HG03571 (cell line): ENCODE measurements around the gene CDX1.

Experiments
- ATAC-seq: cut with Tn5 transposase; IDR thresholded peaks from one replicate; pipeline ENCODE4 v1.9.1; 2021; ENCODE audit not compliant: unreplicated experiment

Gene CDX1

DNA sequence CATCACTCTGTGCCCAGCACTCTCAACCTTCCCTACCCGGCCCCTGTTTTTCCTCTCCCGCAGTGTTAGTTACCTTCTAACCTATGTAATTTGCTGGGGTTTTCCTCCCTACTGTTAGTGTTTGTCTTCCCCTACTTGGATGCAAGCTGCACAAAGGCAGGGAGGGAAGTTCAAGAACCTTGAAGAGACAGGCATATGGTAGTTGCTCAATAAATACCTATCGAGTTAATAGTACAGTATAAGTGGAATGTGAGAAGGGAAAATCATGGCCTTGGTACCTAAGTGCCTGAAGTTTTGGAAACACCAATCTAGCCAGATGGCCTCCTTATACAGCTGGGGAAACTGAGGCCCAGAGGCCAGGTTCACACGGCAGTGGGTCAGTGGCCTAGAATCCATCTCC, 35.1 kb upstream of the CDX1 start:
- no peak for ATAC-seq

DNA sequence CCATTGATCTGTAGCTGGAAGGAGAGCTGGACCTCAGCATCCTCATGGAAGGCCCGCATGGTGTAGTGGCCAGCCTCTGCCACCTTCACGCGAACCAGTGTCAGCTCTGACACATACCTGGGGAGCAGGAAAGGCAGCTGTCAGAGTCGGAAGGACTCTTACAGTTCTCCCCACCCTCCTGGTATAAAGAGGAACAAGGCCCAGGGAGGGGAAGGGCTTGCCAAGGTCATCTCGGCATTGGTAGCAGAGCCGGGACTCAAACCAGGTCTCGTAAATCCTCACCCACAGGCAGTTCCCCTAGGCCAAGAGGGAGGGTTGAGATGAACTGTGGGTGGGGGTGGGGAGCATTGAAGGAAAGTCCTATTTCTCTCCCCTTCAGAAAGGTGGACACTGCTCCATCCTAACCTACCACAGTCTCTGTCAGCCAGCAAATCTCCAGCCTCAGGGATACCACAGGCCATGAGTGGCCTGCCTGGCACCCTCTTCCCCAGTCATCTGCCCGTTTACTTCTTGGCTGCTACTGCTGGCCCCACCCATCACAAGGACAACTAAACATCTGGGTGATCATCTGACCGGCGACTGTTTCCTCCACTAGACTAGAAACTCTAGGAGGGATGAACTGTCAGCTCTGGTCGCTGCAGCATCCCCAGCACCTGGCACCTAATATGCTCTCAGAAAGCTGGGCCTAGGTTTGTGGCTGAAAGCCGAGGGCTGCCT, 34.4 kb upstream of the CDX1 start:
- ATAC-seq, result no peak

DNA sequence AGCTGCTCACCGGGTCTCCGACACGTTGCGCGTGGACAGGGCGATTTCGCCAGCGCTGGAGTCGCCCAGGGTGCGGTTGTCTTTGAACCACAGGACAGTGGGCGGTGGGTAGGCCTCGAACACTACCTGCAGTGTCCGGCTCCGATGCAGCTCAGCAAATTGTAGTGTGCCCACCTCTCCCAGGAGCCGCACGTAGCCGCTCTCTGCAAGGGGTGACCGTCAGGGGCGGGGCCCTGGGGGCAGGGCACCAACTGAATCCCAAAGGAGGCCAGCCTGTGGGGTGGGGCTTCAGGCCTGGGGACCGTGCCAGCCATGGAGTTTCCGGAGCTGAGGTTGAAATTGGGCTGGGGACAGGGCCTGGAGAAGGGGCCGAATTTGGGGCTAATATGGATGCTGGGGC, 33.8 kb upstream of the CDX1 start:
- ATAC-seq, result no peak

DNA sequence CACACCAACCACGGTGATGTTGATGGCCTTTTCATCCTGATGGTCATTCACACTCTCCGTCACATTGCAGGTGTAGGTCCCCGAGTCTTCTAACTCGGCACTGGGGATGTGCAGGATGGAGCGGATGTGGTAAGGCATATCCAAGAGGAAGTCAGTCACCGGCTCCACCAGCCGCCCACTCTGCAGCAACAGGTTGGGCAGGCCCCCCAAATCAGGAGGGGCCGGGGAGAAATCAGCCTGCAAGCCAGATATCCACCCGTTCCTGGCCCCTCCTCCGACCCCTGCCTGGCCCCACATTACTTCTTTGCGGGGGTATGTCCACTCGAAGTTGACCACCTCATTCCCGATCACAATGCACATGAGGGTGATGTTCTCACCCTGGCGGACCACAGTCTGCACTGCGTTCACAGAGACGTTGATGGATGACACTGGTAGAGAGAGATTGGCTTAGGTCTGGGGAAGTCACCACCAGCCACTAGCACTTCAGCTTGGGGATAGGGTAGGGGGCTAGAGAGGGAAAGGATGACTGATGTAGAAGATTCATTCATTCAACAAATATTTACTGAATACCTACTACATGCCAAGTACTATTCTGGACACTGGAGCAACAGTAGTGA, 32.9 kb upstream of the CDX1 start:
- no peak for ATAC-seq

DNA sequence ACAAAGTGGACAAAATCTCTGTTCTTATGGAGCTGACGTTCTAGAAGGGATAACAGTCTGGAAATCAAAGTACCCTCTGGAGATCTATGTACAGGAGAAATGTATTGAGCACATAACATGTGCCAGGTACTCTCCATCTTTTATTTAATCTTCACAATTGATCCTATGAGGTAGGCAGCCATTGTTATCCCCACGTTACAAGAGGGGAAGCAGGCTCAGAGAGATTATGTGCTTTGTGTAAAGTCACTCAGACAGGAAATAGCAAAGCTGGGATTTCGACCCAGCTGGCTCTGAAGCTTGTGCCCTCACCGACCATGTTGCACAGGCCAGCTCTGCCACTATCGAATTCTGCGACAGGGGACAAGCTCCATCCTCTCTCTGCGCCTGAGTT, 32.4 kb upstream of the CDX1 start:
- no peak for ATAC-seq

DNA sequence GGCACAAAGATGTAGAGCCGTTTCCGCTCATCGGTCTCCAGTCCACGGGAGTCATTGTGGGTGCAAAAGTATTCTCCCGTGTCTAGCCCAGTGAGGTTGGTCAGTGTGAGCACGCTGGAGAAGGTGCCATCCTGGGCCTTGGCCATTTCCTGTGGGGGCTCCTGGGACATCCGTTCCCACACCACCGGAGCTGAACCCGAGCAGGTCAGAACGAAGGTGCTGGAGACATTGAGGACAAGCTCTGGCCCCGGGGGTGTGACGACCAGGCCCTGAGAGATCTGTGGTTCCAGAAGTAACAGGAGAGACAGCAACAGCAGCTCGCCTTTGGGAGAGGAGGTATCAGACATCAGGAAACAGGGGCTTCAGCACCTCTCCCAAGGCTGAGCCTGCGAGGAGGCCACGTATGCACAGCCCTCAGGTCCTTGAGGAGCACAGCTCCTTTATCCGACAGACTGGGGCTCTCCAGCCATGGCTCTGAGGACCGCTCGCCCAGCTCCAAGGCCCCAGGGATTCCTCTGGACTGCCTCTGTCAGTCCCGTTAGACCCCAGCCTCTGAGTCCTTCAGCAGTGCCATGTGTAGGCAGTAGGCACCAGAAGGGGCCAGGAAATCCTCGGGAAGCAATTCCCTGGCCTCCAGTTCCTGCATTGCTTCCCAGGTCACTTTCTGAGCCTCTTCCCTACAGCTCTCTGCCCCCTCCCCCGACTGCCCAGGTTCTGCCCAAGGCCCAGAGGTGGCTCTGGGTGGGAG, 30.8 kb upstream of the CDX1 start:
- ATAC-seq, result no peak

DNA sequence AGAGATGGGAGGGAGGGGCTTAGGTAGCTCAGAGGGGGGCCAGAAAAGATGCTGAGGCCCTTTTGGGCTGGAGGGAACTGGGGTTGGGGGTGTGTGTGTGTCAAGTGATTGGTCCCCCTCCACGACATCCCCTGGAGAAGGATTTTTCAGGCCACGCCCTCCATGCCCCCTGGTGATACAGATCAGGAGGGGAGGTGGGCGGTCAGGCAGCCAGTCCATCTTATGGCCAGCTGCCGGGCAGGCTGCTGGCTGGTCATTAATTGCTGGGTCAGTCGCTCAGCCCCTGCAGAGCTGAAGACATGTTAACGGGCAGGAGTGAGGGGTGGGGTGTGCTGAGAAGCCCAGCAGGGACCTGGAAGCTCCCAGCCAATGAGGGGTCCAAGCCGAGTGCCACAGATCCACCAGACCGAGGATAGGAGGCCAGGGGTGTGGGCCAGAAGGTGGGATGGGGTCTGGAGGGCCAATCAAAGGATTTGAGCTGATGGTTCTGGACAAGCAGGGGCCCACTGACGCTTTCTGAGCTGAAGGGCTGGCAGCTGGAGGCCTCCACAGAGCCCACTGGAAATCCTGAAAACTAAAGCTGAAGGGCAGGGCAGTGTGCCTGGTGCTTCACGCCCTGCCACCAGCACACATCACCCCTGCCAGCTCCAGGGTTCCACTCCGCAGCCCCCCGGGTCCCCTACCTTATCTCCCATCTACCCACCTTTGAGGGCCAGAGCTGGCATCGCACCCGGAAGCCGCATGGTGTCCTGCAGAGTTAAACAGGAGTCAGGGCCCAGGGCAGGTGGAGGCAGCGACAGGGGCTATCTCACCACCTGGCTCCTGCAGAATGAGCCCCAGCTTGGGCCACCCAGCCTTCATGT, 30.0 kb upstream of the CDX1 start:
- ATAC-seq, result no peak

DNA sequence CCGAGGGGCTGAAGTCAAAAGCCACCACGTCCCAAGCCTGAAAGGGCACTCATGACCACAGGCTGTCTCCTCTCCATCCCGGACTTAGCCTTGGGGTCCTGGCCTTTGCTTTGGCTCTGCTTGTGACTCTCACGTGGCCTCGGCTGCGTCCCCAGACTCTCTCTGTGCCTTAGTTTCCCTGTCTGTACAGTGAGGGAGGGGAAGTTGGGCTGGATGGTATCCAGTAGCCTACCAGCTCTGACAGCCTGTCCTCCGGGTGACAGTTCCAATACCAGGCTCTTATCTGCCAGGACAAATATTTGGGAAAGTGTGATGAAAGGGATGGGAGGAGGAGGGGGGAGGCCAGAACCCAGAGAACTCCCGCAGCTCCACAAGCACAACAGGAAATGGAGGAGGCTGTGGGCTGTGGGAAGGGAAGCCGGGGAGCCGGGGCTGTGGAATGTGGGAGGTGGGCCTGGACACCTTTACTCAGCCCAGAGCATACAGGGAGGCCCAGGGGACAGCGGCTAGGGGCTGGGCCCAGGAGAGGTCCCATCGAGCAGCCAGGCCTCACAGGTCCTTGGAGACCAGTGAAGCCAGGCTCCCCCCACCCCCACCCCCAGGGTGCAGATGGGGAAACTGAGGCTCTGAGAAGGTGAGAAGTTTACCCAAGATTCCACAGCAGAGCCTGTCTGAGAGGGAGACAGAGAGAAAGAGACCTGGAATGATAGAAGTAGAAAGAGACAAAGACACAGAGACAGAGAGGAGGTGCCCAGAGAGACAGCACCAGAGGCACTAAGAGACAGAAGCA, 29.2 kb upstream of the CDX1 start:
- ATAC-seq, result no peak

DNA sequence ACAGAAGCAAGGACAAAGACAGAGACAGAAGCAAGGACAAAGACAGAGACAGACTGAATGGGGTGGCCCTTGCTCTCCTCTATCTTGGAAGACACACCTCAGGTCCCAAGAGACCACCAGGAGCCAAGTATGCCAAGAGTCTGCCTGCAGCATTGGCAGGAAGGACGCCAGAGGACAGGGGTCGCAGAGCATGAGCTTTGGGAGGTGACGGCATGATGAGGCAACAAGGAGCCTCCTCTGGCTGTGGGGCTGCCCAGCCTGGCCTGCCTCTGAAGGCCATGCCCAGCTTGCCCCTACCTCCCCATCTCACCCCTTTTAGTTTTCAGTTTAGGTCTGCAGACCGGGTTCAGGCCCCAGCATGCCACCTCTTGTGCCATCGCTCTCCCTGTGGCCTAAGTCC, 28.6 kb upstream of the CDX1 start:
- no peak for ATAC-seq

DNA sequence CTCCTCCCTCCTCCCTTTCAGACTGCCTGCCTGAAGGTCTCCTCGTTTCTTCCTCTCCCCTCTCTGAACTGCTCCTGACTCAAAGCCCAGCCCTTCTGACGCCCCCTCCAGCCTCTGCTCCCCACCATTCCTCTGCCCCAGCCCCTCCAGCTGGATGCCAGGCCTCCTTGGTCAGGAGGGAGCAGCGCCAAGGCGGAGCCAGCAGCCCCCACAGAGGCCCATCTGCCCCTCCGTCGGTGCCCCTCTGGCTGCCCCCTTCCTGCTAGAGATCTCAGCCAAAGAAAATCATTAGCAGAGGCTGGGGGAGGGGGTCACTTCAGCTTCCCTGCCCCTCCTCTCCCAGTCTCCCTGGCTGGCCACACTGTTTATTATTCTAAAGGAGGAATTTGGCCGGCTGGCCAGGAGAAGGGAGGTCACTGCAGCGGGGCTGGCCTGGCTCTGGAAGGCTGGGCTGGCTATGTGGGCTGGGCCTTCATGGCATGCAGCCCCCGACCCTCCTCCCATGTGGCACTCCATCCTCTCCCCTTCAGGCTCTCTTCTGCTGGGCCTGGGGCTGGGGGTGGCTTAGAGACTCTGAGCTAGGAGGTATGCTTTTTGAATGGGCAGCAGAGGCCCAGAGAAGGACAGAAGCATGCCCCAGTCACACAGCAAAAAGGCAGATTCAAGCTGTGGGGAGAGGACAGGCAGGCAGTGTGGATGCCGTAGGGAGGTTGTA, 27.9 kb upstream of the CDX1 start:
- no peak for ATAC-seq

DNA sequence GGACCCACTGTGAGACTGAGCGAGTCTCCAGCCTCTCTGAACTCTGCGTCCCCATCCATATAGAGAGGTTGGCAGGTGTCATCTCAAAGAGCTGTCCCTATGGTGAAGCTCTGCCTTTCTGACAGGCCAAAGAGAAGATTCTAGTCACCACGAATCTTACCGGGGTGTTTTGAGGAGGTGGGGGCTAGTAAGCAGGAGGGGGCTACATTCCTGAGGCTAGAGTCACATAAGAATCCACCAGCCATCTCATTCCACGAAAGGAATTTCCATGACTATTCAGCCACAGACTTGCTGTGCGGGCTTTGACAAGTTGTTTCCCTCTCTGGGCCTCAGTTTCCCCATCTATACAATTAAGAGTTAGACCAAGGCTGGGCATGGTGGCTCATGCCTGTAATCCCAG, 27.2 kb upstream of the CDX1 start:
- no peak for ATAC-seq

DNA sequence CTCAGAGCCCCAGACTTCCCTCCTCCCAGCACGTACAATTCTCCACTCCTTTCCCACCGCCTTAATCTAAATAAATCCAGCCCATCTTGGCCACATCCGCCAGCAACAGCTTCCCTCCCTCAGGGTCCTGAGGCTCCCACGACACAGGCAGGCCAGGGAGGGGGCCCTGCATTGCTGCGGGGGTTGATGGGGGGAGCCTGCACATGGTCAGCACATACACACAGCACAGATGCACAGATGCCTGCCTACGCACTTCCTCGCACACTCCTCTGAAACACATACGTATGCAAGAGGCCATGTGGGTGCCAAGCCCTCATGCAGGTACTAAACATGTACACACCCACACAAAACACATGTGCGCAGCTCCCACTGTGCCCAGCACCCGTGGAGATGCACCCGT, 25.7 kb upstream of the CDX1 start:
- no peak for ATAC-seq

DNA sequence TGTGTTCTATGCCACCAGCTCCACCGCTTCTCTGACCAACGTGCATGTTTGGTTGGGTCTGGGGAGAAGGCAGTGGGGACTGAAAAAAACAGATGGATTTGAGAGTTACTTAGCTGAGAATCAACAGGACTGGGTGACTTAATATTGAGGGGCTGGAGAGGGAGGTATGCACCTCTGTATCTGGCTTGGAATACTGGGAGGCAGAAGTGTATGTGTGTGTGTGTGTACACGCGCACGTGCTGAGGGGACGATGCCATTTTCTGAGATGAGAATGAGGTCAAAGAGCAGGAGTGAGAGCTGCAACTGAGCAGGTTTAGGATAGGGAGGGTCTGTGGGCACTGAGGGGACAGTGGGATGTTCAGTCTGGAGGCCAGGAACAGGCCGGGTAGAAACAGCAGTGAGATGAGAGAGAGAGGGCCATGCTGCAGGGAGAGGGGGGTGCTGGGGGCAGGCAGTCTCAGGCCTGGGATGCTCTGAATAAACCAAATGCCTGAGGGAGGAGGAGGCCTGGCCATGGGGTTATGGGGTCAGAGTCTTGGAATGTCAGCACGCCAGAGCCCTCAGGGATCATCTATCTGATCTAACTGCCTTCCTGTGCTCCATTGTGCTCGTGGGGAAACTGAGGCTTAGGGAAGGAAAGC, 24.9 kb upstream of the CDX1 start:
- ATAC-seq, result no peak

DNA sequence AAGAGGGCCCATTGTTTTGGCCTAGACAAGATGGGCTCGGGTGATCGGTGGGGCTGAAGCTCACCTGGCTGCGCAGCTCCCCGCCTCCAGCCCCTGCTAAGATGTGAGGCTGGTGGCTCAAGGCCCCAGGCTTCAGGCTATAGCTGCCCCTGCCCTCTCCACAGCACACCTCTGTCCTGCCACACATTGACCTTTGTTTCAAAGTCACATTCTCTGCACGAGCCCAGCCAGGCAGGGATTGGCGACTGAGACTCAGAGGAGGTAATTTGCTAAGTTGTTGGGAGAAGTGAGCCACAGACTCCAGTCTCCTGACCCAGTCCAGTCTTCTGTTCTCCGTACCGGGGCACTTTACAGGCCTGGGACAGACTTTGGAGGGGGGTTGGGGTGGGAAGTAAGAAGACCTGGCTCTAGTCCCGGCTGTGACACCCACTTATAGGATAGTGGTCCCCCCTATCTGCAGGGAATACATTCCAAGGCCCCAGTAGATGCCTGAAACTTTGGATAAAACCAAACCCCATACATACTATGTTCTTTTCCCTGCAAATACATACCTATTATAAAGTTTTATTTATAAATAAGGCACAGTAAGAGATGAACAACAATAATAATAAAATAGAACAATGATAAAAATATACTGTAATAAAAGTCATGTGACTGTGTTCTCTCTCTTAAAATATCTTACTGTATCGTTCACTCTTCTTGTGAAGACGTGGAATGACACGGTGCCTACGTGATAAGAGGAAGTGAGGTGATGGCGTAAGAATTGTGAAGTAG, 24.2 kb upstream of the CDX1 start:
- no peak for ATAC-seq

DNA sequence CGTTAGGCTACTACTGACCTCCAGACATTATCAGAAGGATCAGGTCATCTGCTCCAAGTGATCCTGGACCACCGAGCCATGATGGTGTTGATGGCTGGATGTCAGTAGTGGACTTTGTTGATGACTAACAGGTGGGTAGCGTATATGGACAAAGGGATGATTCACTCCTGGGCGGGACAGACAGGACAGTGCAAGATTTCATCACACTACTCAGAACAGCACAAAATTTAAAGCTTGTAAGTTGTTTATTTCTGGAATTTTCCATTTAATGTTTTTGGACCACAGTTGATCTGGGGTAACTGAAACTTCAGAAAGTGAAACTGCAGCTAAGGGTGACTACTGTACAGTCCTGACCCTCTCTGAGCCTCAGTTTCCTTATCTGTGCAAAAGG, 23.6 kb upstream of the CDX1 start:
- ATAC-seq, result no peak

DNA sequence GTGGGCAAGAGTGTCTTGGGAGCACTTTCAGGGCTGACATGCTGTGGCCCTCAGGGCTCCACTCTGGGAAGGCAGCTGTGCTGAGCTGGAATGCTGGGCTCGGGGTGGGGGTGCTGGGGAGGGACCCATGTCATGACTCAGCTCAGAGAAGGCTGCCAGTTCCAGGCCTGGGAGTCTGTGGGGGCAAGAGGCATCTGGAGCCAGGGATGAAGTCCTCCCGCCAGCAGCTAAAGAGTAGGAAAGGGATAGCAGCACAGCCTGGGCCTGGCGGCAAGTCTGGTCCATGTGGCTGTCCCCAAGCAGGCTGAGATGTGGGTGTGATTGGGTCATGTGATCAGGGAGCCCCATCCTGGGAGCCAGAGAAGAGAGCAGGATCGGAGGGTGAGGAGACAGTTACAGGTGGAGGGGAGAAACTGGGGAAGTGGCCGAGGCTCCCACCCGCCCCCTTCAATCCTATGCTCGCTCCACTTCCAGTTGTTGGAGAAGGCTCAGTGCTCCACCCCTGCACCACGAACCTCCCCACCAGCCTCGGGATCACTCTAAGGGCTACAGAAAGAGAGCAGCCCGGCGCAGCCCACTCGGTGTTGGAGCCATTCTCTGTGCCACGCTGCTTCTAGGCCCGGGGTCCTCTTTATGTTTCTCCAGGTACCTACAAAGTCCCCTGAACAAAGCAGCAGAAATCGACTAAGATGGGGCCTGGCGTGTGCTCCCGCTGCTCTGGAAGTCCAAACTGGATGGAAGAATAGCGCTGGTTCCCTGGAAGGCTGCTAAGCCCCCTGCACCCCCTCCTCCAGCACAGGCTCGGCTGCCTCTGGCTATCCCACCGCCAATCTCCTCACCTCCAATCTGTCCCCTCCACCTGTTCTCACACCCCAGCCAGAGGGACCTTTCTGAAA, 23.0 kb upstream of the CDX1 start:
- ATAC-seq, result no peak

DNA sequence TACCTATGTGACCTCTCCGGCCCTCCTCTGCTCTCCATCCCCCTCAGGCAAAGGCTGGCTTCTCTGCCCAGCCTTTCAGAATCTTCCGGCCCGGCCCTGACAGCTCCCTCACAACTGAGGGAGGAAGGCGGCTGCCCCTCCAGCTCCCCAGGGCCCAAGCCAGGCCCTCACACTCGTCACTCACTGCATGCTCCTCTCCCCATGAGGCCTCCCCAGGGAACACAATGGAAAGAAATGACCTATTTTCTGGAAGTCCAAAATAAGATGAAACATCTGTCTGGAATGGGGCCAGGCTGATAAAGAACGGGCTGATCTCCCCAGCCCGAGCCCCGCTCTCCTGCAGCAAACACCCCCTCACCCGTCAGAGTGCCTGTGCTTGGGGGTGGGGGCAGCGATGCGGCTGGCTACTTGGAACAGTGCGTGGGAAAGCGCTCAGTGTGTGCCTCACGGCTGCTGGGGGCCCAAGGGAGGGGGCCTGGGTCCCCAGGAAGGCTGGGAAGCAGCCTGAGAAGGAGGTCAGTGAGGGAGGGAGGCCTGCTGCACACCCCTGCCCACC, 22.3 kb upstream of the CDX1 start:
- ATAC-seq, result no peak

DNA sequence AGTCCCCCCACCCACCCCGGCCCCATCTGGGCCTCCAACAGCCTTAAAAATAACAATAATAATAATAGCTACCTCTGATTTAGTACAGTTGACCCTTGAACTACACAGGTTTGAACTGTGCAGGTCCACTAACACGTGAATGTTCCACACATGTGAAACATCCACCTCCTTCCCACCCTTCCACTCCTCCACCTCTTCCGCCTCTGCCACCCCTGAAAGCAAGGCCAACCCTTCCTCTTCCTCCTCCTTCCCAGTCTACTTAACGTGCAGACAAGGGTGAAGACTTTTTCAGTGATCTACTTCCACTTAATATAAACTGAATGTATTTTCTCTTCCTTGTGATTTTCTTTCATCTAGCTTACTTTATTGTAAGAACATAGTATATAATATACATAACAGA, 21.7 kb upstream of the CDX1 start:
- no peak for ATAC-seq
